Parathyroid adenoma (tissue), 2 donors: Measurements from ENCODE around the gene EIF3J.
A peak's percentile ranks its signal among the peaks of the same experiment; 100 is the strongest.
"Not testable (repeated sequence)": the region's sequence is repeated elsewhere in the genome, so short reads cannot be mapped to it uniquely, and the experiment has no call there.

ENCODE experiments used
- H2AFZ ChIP-seq: fragments of 300-600 bp; sonication (generic); one replicate; pipeline ENCODE4 v1.7.0; 2017; ENCODE audit warnings: antibody characterized with exemption, mild to moderate bottlenecking
- H3K27ac ChIP-seq: fragments of 300-600 bp; sonication (generic); one replicate; pipeline ENCODE4 v1.7.0; 2017
- H3K27me3 ChIP-seq: fragments of 300-600 bp; sonication (generic); one replicate; pipeline ENCODE4 v1.7.0; 2017; ENCODE audit warnings: low read length; ENCODE audit not compliant: control insufficient read depth, insufficient read depth
- H3K36me3 ChIP-seq: fragments of 300-600 bp; sonication (generic); one replicate; pipeline ENCODE4 v1.7.0; 2017; ENCODE audit warnings: low read length; ENCODE audit not compliant: control insufficient read depth, insufficient read depth
- H3K4me1 ChIP-seq: fragments of 300-600 bp; sonication (generic); one replicate; pipeline ENCODE4 v1.7.0; 2017; ENCODE audit warnings: control low read depth
- H3K4me2 ChIP-seq: fragments of 300-600 bp; sonication (generic); one replicate; pipeline ENCODE4 v1.7.0; 2017; ENCODE audit warnings: low read length
- H3K4me3 ChIP-seq: fragments of 300-600 bp; sonication (generic); one replicate; pipeline ENCODE4 v1.7.0; 2017; ENCODE audit warnings: low read depth, low read length
- H3K79me2 ChIP-seq: fragments of 300-600 bp; sonication (generic); one replicate; pipeline ENCODE4 v1.7.0; 2017; ENCODE audit warnings: control low read depth
- H3K9ac ChIP-seq: fragments of 300-600 bp; sonication (generic); one replicate; pipeline ENCODE4 v1.7.0; 2017; ENCODE audit warnings: mild to moderate bottlenecking
- H3K9me3 ChIP-seq: fragments of 300-600 bp; sonication (generic); one replicate; pipeline ENCODE4 v1.7.0; 2017; ENCODE audit warnings: low read length; ENCODE audit not compliant: control insufficient read depth
- TF ChIP-seq, protein P1 (sequence below): fragments of 300-600 bp; sonication (generic); IDR thresholded peaks from one replicate; pipeline ENCODE4 v1.7.0; 2017; ENCODE audit warnings: antibody characterized with exemption, mild to moderate bottlenecking
- donor health status: primary hyperparathyroidism.

Gene EIF3J

DNA sequence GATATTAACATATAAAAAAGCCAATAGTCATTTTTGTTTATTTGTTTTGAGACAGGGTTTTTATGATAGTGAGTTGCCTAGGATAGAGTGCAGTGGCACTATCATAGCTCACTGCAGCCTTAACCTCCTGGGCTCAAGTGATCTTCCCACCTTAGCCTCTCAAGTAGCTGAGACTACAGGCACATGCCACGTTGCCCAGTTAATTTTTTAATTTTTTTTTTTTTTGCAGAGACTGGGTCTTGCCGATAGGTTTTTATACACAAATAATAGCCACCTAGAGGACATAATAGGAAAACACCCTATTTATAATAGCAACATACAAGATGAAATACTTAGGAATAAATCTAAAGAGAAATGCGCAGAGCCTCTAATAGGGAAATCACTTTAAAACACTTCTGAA lies 13.3 kb downstream of the EIF3J start:
- Histone ChIP-seq H3K9ac (no peak overlapping the region), H3K9me3 (no peaks in the 10 kb centered on the region), H3K4me1 (peaks cover under 1% of the 10 kb centered on the region), H3K4me3 (no peak overlapping the region), H3K79me2 (peaks cover 8% of the 10 kb centered on the region), H3K27me3 (no peaks in the 10 kb centered on the region), H3K36me3 (no peaks in the 10 kb centered on the region), H2AFZ (no peak overlapping the region), H3K4me2 (no peak overlapping the region), H3K27ac (no peak overlapping the region)
- TF ChIP-seq, protein P1, sequence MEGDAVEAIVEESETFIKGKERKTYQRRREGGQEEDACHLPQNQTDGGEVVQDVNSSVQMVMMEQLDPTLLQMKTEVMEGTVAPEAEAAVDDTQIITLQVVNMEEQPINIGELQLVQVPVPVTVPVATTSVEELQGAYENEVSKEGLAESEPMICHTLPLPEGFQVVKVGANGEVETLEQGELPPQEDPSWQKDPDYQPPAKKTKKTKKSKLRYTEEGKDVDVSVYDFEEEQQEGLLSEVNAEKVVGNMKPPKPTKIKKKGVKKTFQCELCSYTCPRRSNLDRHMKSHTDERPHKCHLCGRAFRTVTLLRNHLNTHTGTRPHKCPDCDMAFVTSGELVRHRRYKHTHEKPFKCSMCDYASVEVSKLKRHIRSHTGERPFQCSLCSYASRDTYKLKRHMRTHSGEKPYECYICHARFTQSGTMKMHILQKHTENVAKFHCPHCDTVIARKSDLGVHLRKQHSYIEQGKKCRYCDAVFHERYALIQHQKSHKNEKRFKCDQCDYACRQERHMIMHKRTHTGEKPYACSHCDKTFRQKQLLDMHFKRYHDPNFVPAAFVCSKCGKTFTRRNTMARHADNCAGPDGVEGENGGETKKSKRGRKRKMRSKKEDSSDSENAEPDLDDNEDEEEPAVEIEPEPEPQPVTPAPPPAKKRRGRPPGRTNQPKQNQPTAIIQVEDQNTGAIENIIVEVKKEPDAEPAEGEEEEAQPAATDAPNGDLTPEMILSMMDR: peak; percentile 15

DNA sequence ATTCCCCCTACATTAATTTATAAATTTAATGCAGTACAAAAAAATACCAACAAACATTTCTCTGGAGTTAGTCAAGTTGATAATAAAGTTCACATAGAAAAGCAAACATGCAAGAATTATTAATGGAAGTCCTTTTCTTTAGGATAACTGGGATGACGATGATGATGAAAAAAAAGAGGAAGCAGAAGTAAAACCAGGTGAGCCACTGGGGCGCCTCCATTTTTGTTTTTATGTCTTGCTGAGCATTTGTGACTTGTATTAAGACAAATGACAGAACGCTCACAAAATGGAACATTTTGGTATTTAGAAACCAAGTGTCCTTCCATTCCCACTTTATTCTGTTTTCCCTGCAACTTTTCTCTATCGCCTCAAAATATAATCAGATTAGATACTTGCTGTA lies 13.8 kb downstream of the EIF3J start:
- Histone ChIP-seq H3K36me3 (no peaks in the 10 kb centered on the region), H3K4me1 (peaks cover 3% of the 10 kb centered on the region), H3K4me2 (no peak overlapping the region), H3K9me3 (no peaks in the 10 kb centered on the region), H3K9ac (no peak overlapping the region), H3K4me3 (no peak overlapping the region), H3K27ac (no peak overlapping the region), H2AFZ (no peak overlapping the region), H3K27me3 (no peaks in the 10 kb centered on the region), H3K79me2 (peaks cover 8% of the 10 kb centered on the region)
- TF ChIP-seq, protein P1: no peak

DNA sequence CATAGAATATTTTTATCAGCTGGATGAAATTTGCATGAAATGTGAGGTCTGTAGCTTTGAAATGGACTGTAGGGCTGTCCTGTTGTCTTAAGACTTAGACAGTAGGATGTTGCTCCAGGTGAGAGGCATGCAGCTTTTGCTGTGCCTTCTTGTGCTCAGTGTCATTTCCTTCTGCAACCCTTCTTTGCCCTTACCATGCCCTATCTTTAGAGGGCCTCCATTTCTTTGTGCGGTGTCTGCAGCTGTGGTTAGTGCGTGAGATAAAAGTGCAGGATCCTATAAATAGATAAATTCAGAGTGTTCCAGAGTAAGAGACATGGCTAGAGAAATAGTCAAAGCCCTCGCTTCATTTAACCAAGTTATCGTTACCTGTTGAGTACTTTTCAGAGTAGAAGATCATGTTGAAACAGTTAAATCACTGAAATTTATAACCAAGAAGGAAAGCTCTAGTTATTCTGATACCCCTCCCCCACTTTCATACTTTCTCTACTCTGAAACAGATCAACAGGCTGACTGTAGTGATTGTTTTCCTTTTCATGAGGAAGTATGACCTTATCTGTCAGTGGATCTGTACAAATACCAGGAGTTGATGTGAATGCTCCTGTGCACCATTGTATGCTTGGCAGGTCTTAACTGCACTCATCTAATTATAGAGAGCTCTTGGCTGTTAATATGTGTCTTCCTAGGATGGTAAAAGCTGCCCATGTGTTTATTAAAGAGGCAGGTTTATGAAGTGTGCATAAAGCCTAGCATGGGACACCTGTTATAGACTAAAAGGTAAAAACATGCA lies 18.2 kb downstream of the EIF3J start:
- no peaks in the 10 kb centered on the region for H3K79me2 ChIP-seq
- H2AFZ ChIP-seq: no peak overlapping the region
- TF ChIP-seq, protein P1: no peak
- no peaks in the 10 kb centered on the region for H3K36me3 ChIP-seq
- no peak overlapping the region for H3K27ac ChIP-seq
- peak overlapping the region; percentile 37 for H3K4me3 ChIP-seq
- no peaks in the 10 kb centered on the region for H3K27me3 ChIP-seq
- H3K9ac ChIP-seq: no peak overlapping the region
- H3K4me1 ChIP-seq: peaks cover 3% of the 10 kb centered on the region
- H3K4me2 ChIP-seq: peak overlapping the region; percentile 61
- no peaks in the 10 kb centered on the region for H3K9me3 ChIP-seq

DNA sequence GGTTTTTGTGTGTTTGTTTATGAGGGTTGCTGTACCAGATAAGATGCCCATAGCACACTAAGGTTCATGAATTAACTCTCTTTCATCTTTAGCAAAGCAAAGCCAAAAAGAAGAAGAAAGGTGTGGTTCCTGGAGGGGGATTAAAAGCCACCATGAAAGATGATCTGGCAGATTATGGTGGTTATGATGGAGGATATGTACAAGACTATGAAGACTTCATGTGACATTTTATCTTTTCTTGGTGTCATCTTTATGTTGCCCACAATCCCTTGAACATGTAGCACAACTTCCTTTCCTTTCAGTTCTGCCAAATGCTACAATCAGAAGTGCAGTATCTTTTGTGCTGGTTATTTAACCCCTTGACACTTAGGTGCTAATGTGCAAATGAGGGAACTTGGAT lies 24.0 kb downstream of the EIF3J start:
- not testable (repeated sequence) for H3K4me2 ChIP-seq, H3K27ac ChIP-seq, H3K9me3 ChIP-seq, H3K4me1 ChIP-seq, H3K36me3 ChIP-seq, H2AFZ ChIP-seq, H3K27me3 ChIP-seq, H3K4me3 ChIP-seq, H3K79me2 ChIP-seq, H3K9ac ChIP-seq

DNA sequence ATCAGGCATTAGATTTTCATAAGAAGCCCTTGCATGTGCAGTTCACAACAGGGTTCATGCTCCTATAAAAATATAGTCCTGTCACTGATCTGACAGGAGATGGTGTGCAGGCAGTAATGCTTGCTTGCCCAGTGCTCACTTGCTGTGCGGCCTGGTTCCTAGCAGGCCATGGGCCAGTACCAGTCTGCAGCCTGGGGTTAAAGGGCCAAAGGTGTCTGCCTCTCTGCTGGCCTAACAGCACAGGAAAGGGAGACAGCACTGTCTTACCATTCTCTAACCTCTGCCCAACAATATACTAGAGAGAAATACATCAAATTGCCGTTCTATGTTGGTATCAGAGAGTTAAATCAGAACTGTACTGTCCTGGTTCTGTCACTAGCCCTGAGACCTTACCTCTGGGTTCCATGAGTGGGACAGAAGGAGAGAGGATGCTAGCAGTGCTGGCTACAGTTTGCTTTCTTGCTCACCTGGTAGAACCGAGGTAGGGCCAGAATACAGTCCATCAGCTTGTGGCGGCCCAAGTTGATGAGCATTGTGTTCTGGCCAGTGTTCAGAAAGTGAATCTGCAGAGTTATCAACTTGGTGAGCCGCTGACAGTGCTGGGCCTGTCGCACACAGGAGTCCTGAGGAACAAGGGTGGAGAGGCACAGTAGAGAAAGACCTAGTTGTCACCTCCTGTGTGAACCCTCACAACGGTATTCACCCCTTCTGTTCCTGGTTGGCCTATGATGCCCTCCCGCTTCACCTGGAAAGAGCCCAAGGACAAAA lies 28.6 kb downstream of the EIF3J start:
- no peak overlapping the region for H3K27ac ChIP-seq
- no peaks in the 10 kb centered on the region for H3K4me1 ChIP-seq
- peaks cover 2% of the 10 kb centered on the region for H3K36me3 ChIP-seq
- H3K79me2 ChIP-seq: no peaks in the 10 kb centered on the region
- no peak overlapping the region for H3K4me3 ChIP-seq
- TF ChIP-seq, protein P1: no peak
- H3K27me3 ChIP-seq: no peaks in the 10 kb centered on the region
- no peaks in the 10 kb centered on the region for H3K9me3 ChIP-seq
- no peak overlapping the region for H2AFZ ChIP-seq
- H3K4me2 ChIP-seq: no peak overlapping the region
- H3K9ac ChIP-seq: no peak overlapping the region
